ENCODE results near the gene SCARB1. TPM values are rescaled to one million over a fixed set of nuclear protein-coding genes. Genes with fewer than 3 reads are reported as not detected.
"Not testable (repeated sequence)": the region's sequence is repeated elsewhere in the genome, so short reads cannot be mapped to it uniquely, and the experiment has no call there.

SCARB1 gene
- total RNA-seq, 2 donors from 2014 or later = 16.5 to 18.9 TPM

- no peak overlapping the region for H3K4me3 ChIP-seq
- intact Hi-C loops (cut with DNase I) = no loop called here
- ATAC-seq (no peak), DNase-seq (no peak)
- no peaks in the 10 kb centered on the region for H3K4me1 ChIP-seq
- TF ChIP-seq POLR2A (IDR thresholded peaks at IDR 0.05) (no peak), CTCF (IDR thresholded peaks at IDR 0.05) (no peak)
- no peaks in the 10 kb centered on the region for H3K27me3 ChIP-seq
- H3K27ac ChIP-seq = no peak overlapping the region
- 90% methylated on average over 9 of the region's 9 CpGs for WGBS, 2 donors
- H3K9me3 ChIP-seq = no peaks in the 10 kb centered on the region
- H3K36me3 ChIP-seq (replicated peaks in 1 of 2; ENCODE audit: insufficient read depth in 1 of 2, low read depth in 2 of 2) = no peaks in the 10 kb centered on the region
Observed at GRCh38 chr12:124893792-124894516, 30.3 kb upstream of the SCARB1 start.

GRCh38 chr12:124888260-124888659 lies 24.6 kb upstream of the SCARB1 start:
- Histone ChIP-seq H3K4me1 (no peaks in the 10 kb centered on the region), H3K9me3 (no peaks in the 10 kb centered on the region), H3K27ac (no peak overlapping the region), H3K4me3 (no peak overlapping the region), H3K36me3 (replicated peaks in 1 of 2; ENCODE audit: insufficient read depth in 1 of 2, low read depth in 2 of 2) (no peaks in the 10 kb centered on the region), H3K27me3 (no peaks in the 10 kb centered on the region)
- no peak for TF ChIP-seq POLR2A (IDR thresholded peaks at IDR 0.05)
- no peak for TF ChIP-seq CTCF (IDR thresholded peaks at IDR 0.05)
- DNase-seq = no peak
- intact Hi-C loops (cut with DNase I) = no loop called here
- 61 to 65% methylated on average over 2 of the region's 2 CpGs for WGBS, 2 donors
- no peak for ATAC-seq

- H3K4me3 ChIP-seq; H3K4me1 ChIP-seq; H3K27ac ChIP-seq; H3K9me3 ChIP-seq; ATAC-seq; H3K36me3 ChIP-seq (replicated peaks in 1 of 2; ENCODE audit: insufficient read depth in 1 of 2, low read depth in 2 of 2); H3K27me3 ChIP-seq; DNase-seq; intact Hi-C loops (cut with DNase I): not testable (repeated sequence)
- WGBS, 2 donors = 95 to 96% methylated on average over 9 of the region's 9 CpGs
Observed at GRCh38 chr12:124887766-124888165, 24.1 kb upstream of the SCARB1 start.

GRCh38 chr12:124884587-124885438 lies 21.1 kb upstream of the SCARB1 start:
- Histone ChIP-seq H3K36me3 (replicated peaks in 1 of 2; ENCODE audit: insufficient read depth in 1 of 2, low read depth in 2 of 2) (no peaks in the 10 kb centered on the region), H3K27me3 (no peaks in the 10 kb centered on the region), H3K27ac (no peak overlapping the region), H3K4me1 (no peaks in the 10 kb centered on the region), H3K9me3 (no peaks in the 10 kb centered on the region), H3K4me3 (no peak overlapping the region)
- ATAC-seq = no peak
- intact Hi-C loops (cut with DNase I) = no loop called here
- WGBS, 2 donors = 71 to 80% methylated on average over 13 to 14 of the region's 15 CpGs
- peak in 2 of 4 donors; percentile 37 to 44 for DNase-seq
- TF ChIP-seq CTCF (IDR thresholded peaks at IDR 0.05) (no peak), POLR2A (IDR thresholded peaks at IDR 0.05) (no peak)

GRCh38 chr12:124883263-124884130 lies 19.8 kb upstream of the SCARB1 start:
- TF ChIP-seq CTCF (IDR thresholded peaks at IDR 0.05) (no peak), POLR2A (IDR thresholded peaks at IDR 0.05) (no peak)
- WGBS, 2 donors = 82 to 84% methylated on average over 10 of the region's 10 CpGs
- Histone ChIP-seq H3K4me1 (no peaks in the 10 kb centered on the region), H3K4me3 (no peak overlapping the region), H3K36me3 (replicated peaks in 1 of 2; ENCODE audit: insufficient read depth in 1 of 2, low read depth in 2 of 2) (no peaks in the 10 kb centered on the region), H3K27me3 (no peaks in the 10 kb centered on the region), H3K9me3 (no peaks in the 10 kb centered on the region), H3K27ac (no peak overlapping the region)
- DNase-seq = no peak
- ATAC-seq = no peak
- intact Hi-C loops (cut with DNase I) = no loop called here

All from body of pancreas (tissue), 4 donors.